T-helper 1 cell (primary cell): ENCODE data around the gene ETV2.
"Not testable (repeated sequence)": the region's sequence is repeated elsewhere in the genome, so short reads cannot be mapped to it uniquely, and the experiment has no call there.

ENCODE experiments used
- DNase-seq, 5 donors: peaks; one replicate each; pipeline ENCODE4 v3.0.0-alpha.2; 2012 to 2020

Gene ETV2

DNA sequence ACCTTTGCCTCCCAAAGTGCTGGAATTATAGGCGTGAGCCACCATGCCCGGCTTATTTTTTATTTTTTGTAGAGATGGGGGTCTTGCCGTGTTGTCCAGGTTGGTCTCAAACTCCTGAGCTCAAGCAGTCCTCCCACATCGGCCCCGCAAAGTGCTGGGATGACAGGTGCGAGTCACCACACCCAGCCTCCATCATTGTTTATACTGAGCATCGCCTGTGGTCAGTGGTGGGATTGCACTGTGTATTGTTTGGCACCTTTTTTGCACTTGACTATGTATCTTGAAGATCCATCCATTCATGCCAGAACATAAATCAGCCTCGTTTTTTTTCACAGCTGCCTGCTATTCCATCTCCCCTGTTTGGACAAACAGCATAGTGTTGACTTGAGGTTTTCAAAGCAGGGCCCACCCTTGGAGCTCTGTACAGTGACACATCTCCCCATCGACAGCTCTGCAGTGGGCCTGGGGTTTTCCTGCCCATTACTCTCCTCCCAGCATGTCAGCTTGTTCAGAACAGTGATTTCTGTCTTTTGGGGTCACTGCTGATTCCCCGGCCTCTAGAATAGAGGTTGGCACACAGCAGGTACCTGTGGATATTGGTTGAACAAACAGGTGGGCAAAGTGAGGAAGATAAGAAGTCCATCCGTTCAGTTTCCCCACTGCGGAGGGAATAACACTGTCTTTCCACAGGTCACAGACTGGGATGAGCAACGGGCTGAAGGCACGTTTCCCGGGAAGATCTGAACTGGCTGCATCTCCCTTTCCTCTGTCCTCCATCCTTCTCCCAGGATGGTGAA is 16.6 kb downstream of the ETV2 start:
- DNase-seq = no peak

DNA sequence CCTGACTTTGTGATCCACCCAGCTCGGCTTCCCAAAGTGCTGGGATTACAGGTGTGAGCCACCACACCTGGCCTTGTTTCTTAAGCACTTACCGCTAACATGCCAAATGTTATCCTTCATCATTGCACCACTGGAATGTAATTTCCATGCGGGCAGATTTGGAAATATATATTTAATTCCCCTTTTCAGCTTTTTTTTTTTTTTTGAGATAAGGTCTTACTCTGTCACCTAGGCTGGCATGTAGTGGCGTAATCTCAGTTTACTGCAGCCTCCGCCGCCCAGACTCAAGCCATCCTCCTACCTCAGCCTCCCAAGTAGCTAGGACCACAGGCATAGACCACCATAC is 20.4 kb downstream of the ETV2 start:
- no peak for DNase-seq

DNA sequence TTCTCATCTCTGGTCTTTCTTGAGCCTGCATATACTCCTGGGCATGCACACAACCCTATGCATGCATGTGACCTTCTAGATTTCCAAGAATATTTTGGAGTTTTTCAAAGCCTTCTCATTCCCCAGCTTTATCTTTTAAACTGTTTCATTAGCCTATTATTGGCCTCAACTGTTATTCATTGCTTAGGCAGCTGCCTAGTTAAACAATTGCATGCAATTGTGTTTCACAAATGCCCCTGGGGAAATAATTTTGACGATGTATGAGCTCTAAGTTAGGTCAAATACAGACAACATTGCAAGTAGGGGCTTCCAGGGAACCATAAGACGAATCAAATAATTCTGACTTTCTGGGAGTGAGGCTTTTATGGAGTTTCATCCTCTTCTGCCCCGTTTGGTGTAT is 22.4 kb downstream of the ETV2 start:
- no peak for DNase-seq

DNA sequence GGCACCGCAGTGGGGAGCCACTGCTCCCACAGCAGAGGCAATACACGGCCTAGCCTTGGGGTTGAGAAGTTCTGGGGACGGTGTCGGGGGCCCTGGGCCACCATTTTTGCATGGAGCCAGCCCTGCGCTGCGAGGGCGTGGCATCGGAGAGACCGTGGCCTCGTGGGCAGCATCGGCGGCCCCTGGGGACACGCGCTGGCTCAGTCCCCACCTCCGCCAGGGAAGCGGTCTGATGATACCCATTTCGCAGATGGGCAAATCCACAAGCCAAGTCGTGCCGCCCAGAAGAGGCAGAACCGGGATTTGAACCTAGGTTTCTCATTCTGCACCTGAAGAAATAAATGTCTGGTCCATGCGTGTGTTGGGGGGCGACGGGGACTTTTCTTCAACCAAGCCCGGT is 23.6 kb downstream of the ETV2 start:
- DNase-seq = no peak

DNA sequence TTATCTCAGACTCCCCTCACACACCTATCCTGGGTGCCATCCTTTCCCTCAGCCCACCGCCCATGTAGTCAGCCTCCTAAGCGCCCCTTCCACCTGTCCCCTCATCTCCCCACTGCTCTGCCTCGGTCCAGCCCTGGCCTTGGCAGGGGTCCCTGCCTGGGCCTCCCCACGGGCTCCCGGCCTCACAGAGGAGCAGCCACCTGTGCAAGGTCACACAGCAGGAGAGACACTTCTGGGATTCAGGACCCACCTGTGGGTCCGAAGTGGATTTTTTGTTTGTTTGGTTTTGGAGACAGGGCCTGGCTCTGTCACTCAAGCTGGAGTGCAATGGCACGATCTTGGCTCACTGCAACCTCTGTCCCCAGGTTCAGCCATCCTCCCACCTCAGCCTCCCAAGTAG is 24.1 kb downstream of the ETV2 start:
- DNase-seq = no peak

DNA sequence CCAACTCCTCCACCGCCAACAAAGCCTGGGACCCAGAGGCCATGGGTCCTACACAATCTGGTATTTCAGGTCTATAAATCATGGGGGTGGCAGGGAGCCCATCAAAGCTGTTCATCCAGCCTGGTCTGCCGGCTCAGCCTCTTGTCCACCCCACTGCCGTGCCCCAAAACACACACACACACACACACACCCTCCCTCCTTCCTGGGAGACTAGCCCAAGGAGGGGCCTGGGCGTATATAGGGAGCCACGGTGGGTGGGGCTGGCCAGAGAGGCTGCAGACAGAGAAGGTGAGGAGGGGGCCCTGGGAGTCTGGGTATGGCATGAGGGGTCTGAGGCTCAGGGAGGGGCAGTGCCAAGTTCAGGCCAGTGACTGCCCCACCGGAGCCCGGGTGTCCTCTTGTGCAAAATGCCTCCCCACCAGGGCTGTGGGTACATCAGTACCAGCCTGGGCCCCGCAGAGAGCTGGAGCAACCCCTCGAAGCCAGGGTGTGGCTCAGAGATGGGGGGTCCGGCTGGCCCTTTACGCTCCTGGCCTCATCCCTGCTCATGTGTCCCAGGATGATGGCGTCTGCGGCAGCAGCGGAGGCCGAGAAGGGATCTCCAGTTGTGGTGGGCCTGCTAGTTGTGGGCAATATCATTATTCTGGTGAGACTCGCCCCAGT is 24.8 kb downstream of the ETV2 start, which contains the start of gene UPK1A:
TSS of gene UPK1A (plus strand) at position 267 of the 663 bp plus-strand sequence. CDS start at position 563, 296 bp downstream.
- DNase-seq = no peak

DNA sequence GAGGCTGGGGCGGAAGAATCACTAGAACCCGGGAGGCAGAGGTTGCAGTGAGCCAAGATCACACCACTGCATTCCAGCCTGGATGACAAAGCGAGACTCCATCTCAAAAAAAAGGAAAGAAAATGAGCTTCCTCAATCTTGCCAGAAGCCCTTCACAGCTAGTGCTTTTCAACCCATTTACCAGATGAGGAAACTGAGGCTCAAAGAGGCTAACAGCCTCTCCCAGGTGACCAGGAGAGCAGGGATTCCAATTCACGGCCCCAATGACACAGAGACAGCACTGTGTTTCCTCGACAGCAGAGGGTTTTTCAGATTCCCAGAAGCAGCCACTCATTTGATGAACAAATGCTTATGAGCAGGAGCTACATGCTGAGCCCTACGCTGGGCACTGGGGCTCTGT is 28.0 kb downstream of the ETV2 start:
- DNase-seq = no peak

DNA sequence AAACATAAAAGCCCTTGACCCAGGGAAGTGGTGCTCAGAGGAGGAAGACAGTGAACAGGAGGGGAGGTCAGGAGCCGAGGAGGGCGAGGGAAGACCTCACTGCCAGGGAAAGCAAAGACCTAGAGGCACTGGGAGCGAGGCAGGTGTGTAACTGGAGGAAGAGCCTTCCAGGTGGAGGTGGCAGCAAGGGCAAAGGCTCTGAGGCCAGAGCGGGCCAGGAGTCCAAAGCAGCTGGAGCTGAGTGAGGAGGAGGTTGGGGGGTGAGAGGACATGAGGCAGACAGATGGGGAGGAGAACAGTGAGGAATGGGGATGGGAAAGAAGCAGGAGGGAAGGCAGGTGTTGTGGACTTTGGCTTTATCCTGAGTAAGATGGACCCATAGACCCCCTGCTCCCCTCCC is 28.4 kb downstream of the ETV2 start:
- DNase-seq = no peak

DNA sequence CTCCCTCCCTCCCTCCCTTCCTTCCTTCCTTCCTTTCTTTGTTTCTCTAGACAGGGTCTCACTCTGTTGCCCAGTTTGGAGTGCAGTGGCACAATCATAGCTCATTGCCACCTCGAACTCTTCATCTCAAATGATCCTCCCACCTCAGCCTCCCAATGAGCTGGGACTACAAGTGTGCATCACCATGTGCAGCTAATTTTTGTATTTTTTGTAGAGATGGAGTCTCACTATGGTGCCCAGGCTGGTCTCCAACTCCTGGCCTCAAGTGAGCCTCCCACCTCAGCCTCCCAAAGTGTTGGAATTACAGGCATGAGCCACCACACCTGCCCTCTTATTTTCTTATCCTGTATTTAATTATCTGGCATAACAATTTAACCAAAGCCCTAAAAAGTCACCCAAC is 29.1 kb downstream of the ETV2 start:
- DNase-seq = no peak

DNA sequence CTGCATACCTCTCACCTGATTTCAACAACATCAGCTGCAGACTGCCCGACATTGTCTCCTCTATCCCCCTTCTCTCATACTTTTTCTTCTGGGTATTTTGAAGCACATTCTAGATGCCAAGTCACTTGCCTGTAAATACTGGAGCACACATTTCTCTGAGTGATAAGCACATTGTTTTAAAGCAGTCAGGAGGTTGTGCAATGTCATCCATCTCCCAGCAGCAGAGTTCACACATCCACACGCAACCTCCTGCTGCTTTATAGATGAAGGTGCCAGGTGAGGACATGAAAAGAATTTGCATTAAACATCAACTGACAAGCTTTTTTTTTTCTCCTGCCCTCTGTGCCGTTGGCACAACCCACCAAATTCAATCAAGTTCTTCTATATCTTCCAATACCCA is 30.3 kb downstream of the ETV2 start:
- no peak for DNase-seq

DNA sequence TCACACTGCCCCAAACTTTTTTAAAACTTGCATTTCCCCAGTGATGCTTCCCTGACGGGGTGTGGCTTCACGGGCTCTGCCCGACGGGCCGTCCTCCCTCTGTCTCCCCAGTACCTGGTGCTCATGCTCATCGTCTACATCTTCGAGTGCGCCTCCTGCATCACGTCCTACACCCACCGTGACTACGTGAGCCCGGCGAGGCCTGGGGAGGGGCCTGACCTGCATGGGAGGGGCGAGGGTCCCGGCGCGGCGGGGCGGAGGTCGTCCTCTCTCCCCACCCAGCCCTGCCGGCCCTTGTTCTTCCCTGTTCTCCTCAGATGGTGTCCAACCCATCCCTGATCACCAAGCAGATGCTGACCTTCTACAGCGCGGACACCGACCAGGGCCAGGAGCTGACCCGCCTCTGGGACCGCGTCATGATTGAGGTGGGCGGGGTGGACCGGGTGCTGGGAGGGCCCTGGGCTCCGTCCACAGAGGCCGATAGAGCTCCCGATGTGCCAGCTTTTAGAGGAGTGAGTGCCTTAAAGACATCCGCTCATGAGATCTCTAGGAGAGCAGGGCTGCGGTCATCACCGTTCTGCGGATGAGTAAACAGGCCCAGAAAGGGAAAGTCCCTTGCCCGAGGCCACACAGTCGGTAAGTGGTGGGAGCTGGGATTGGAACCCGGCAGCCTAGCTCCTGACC is 31.7 kb downstream of the ETV2 start:
- DNase-seq = peak in 3 of 5 donors; percentile 5 to 74 (median 14)

DNA sequence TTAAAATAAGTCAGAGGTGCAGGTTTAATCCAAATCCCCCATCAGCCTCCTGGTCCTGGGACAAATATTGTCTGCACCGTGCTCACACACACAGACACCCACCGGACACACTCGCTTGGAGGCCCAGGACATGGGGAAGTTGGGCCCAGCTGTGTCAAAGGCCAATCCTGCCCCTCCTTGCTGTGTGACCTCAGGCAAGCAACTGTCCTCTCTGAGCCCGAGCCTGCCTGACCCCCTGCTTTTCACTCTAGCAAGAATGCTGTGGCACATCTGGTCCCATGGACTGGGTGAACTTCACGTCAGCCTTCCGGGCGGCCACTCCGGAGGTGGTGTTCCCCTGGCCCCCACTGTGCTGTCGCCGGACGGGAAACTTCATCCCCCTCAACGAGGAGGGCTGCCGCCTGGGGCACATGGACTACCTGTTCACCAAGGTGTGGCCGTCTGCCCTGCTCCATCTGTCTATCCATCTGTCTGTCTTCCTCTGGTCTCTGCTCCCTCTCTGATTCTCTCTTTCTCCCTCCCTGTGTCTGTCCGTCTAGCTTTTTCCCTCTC is 34.1 kb downstream of the ETV2 start:
- DNase-seq = no peak

DNA sequence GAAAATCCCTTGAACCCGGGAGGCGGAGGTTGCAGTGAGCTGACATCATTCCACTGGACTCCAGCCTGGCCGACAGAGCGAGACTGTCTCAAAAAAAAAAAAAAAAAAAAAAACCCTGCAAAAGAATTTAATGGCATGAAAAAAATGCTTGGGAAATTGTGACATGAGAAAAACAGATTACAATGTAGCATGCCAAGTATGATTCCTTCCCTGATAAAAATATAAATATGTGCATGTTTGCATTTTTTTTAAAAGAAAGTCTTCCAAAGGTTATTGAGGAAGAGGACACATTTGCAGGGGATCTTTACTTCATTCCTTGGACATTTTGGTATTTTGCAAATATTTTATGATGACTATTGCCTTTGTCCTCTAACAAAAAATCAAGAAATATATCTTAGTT is 48.3 kb downstream of the ETV2 start:
- no peak for DNase-seq

DNA sequence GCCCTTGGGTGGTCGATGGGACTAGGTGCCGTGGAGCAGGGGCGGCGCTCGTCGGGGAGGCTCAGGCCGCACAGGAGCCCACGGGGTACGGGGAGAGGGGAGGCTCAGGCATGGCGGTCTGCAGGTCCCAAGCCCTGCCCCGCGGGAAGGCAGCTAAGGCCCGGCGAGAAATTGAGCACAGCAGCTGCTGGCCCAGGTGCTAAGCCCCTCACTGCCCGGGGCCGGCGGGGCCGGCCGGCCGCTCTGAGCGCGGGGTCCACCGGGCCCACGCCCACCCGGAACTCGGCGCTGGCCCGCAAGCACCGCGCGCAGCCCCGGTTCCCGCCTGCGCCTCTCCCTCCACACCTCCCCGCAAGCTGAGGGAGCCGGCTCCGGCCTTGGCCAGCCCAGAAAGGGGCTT is 49.6 kb downstream of the ETV2 start:
- DNase-seq = not testable (repeated sequence)

DNA sequence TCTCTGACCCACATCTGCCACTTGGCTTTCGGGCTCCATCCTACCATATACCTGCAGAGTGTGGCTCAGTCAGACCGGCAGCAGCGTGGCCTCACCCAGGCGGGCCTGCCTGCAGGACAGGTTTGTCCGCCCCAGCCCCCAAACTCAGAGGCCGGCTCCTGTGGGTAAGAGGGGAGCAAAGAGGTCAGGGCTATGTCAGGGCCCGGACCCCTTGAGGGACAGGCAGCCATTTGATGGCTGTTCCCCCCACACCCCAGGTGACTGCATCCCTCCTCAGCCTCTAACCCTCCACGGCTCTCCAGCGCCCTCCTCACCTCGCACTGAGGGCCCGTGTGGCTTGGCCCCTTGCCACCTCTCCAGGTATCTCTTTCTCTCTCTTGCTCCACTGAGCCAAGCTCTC is 50.5 kb downstream of the ETV2 start:
- no peak for DNase-seq

DNA sequence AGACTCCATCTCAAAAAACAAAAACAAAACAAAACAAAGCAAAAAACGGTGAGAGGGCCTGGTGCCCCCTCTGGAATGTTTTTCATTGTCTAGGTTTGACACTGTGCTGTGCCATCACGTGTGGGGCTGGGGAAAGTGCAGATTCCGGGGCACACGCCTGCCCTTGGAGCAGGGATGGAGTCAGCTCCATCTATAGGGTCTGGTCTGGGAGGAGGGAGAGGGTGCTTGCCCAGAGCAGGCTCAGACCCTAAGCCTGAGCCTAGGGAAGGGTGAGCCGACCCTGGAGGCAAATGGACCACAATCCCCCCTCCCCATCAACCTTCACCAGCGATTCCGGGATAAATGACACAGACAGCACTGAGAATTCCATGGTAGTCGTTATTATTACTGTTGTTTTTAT is 51.9 kb downstream of the ETV2 start:
- DNase-seq = no peak

DNA sequence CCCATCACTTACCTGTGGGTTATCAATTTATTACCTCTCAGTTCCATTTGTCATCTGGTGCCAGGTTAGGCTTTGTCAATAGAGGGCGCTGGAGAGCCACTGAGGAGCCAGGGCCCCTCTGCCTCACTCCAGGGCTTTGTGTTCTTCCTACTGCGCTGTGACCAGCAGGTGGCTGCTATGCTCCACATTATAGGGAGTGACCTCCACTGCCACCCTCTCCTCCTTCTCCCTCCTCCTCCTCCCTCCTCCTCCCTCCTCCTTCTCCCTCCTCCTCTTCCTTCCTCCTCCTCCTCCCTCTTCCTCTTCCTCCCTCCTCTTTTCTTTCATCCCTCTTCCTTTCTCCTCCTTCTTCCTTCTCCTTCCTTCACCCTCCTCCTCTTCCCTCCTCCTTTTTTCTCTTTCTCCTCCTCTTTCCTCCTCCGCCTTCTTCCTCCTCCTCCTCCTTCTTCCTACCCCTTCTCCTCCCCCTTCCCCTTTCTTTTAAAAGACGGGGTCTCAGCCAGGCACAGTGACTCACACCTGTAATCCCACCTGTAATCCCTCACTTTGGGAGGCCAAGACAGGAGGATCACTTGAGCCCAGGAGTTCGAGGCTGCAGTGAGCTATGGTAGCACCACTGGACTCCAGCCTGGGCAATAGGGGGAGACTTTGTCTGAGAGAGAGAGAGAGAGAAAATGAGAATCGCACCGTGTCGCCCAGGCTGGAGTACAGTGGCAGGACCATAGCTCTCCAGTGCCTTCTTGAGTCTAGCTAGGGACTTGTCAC is 52.5 kb downstream of the ETV2 start:
- peak; percentile 74 to 90 (median 87) for DNase-seq
